IMR-90 (cell line): Measurements from ENCODE around the gene EVA1A.

Source experiments
- CHD1 ChIP-seq: IDR thresholded peaks from 2 replicates; pipeline ENCODE4 v1.6.1; 2012; ENCODE audit warnings: low read depth, low read length, improper control_type of control experiment
- CTCF ChIP-seq: conservative IDR thresholded peaks from 2 replicates; pipeline ENCODE4 v1.5.1; 2012; ENCODE audit warnings: mild to moderate bottlenecking, low read depth, low read length, improper control_type of control experiment
- FOS ChIP-seq: fragments of 150-350 bp; IDR thresholded peaks from 2 replicates; pipeline ENCODE4 v1.6.1; 2016; ENCODE audit warnings: low read depth, low read length
- MAZ ChIP-seq: IDR thresholded peaks from 2 replicates; pipeline ENCODE4 v1.6.1; 2012; ENCODE audit warnings: low read depth, mild to moderate bottlenecking, low read length, improper control_type of control experiment, moderate library complexity, borderline replicate concordance
- MXI1 ChIP-seq: IDR thresholded peaks from 2 replicates; pipeline ENCODE4 v1.6.1; 2012; ENCODE audit warnings: low read depth, mild to moderate bottlenecking, low read length, moderate library complexity, borderline replicate concordance
- POLR2A ChIP-seq: IDR thresholded peaks from 2 replicates; pipeline ENCODE4 v1.6.1; 2012; ENCODE audit warnings: mild to moderate bottlenecking, low read depth, low read length
- RAD21 ChIP-seq: IDR thresholded peaks from 2 replicates; pipeline ENCODE4 v1.6.1; 2012; ENCODE audit warnings: low read length, improper control_type of control experiment
- RCOR1 ChIP-seq: IDR thresholded peaks from 2 replicates; pipeline ENCODE4 v1.6.1; 2012; ENCODE audit warnings: mild to moderate bottlenecking, low read length, improper control_type of control experiment; ENCODE audit not compliant: insufficient replicate concordance
- RFX5 ChIP-seq: IDR thresholded peaks from 2 replicates; pipeline ENCODE4 v1.8.0; 2012; ENCODE audit warnings: low read depth, mild to moderate bottlenecking, low read length, moderate library complexity
- SMC3 ChIP-seq: fragments of 150-350 bp; IDR thresholded peaks from 2 replicates; pipeline ENCODE4 v1.6.1; 2016; ENCODE audit warnings: low read depth, mild to moderate bottlenecking, antibody characterized with exemption, low read length, moderate library complexity

- TF ChIP-seq CTCF = no peak
- no peak for TF ChIP-seq POLR2A
- TF ChIP-seq CHD1 = no peak
- no peak for TF ChIP-seq RCOR1
- no peak for TF ChIP-seq MXI1
- TF ChIP-seq RAD21 = no peak
- TF ChIP-seq MAZ = no peak
- TF ChIP-seq FOS = no peak
- TF ChIP-seq SMC3 = no peak
- TF ChIP-seq RFX5 = no peak
Observed at GRCh38 chr2:75607988-75608683, 47.4 kb upstream of the EVA1A start.
